Stimulated activated naive B cell treated with anti-CD40 and anti-IgM and Interleukin-4, amounts not matched to agents 10 μg/mL and 1 μg/mL and 100 μg/mL, for 72 hours (primary cell): ENCODE results near the gene ABCC12.

Experiments
- ATAC-seq, 2 donors: fragments of 150-1000 bp; cut with Tn5 transposase; replicated peaks; 2 replicates each; pipeline ENCODE4 v1.10.0; 2021; ENCODE audit warnings: moderate library complexity in 1 of 2
- DNase-seq: peaks from one replicate; pipeline ENCODE4 v3.0.0; 2021
- H3K27ac Mint-ChIP-seq: one replicate; pipeline ENCODE4 v1.8.0; 2022; ENCODE audit warnings: mild to moderate bottlenecking, mixed read lengths
- H3K27me3 Mint-ChIP-seq, 2 donors: one replicate each; pipeline ENCODE4 v1.8.0; 2022; ENCODE audit warnings: mixed read lengths in 2 of 2
- H3K36me3 Mint-ChIP-seq, 2 donors: one replicate each; pipeline ENCODE4 v1.8.0; 2022; ENCODE audit warnings: mixed read lengths in 2 of 2, mild to moderate bottlenecking in 1 of 2
- H3K4me1 Mint-ChIP-seq, 2 donors: one replicate each; pipeline ENCODE4 v1.8.0; 2022; ENCODE audit warnings: mixed read lengths in 2 of 2, mild to moderate bottlenecking in 1 of 2
- H3K4me3 Mint-ChIP-seq, 2 donors: one replicate each; pipeline ENCODE4 v1.8.0; 2022; ENCODE audit warnings: mild to moderate bottlenecking in 2 of 2, mixed read lengths in 2 of 2, moderate library complexity in 1 of 2
- H3K9me3 Mint-ChIP-seq, 2 donors: one replicate each; pipeline ENCODE4 v1.8.0; 2022; ENCODE audit warnings: mixed read lengths in 2 of 2, mild to moderate bottlenecking in 1 of 2

Gene ABCC12

GRCh38 chr16:48113471-48113870, 42.3 kb downstream of the ABCC12 start:
- Mint-ChIP-seq H3K27me3 (peaks cover 16 to 27% of the 10 kb centered on the region in 2 donors), H3K36me3 (no peaks in the 10 kb centered on the region), H3K4me1 (peaks cover 4 to 6% of the 10 kb centered on the region in 2 donors), H3K27ac (no peak overlapping the region), H3K4me3 (no peak overlapping the region), H3K9me3 (no peaks in the 10 kb centered on the region)
- ATAC-seq: no peak
- no peak for DNase-seq

- no peak for DNase-seq
- no peak overlapping the region for H3K27ac Mint-ChIP-seq
- no peak for ATAC-seq
- peaks cover 4 to 6% of the 10 kb centered on the region in 2 donors for H3K4me1 Mint-ChIP-seq
- no peaks in the 10 kb centered on the region for H3K36me3 Mint-ChIP-seq
- H3K27me3 Mint-ChIP-seq: peaks cover 16 to 27% of the 10 kb centered on the region in 2 donors
- no peak overlapping the region for H3K4me3 Mint-ChIP-seq
- H3K9me3 Mint-ChIP-seq: no peaks in the 10 kb centered on the region
These were observed 42.8 kb downstream of the ABCC12 start for GRCh38 chr16:48113001-48113400.

GRCh38 chr16:48112600-48112999, 43.2 kb downstream of the ABCC12 start:
- no peak for DNase-seq
- Mint-ChIP-seq H3K4me3 (no peak overlapping the region), H3K27me3 (peaks cover 16 to 27% of the 10 kb centered on the region in 2 donors), H3K36me3 (no peaks in the 10 kb centered on the region), H3K9me3 (no peaks in the 10 kb centered on the region), H3K27ac (no peak overlapping the region), H3K4me1 (peaks cover 4 to 6% of the 10 kb centered on the region in 2 donors)
- no peak for ATAC-seq

GRCh38 chr16:48110982-48111381, 44.8 kb downstream of the ABCC12 start:
- DNase-seq: no peak
- Mint-ChIP-seq H3K27ac (no peak overlapping the region), H3K27me3 (peaks cover 10 to 18% of the 10 kb centered on the region in 2 donors), H3K4me1 (peaks cover 2 to 6% of the 10 kb centered on the region in 2 donors), H3K36me3 (no peaks in the 10 kb centered on the region), H3K4me3 (no peak overlapping the region), H3K9me3 (no peaks in the 10 kb centered on the region)
- ATAC-seq: peak; percentile 67 to 82

- Mint-ChIP-seq H3K4me3 (no peak overlapping the region), H3K4me1 (peaks cover 2 to 6% of the 10 kb centered on the region in 2 donors), H3K27me3 (peaks cover 7 to 13% of the 10 kb centered on the region in 2 donors), H3K9me3 (no peaks in the 10 kb centered on the region), H3K27ac (no peak overlapping the region), H3K36me3 (no peaks in the 10 kb centered on the region)
- ATAC-seq (no peak), DNase-seq (no peak)
These were observed 45.8 kb downstream of the ABCC12 start for GRCh38 chr16:48110000-48110399.

GRCh38 chr16:48109475-48109874, 46.3 kb downstream of the ABCC12 start:
- ATAC-seq: no peak
- Mint-ChIP-seq H3K27me3 (peaks cover 7 to 13% of the 10 kb centered on the region in 2 donors), H3K27ac (no peak overlapping the region), H3K4me1 (peaks cover 2 to 6% of the 10 kb centered on the region in 2 donors), H3K9me3 (no peaks in the 10 kb centered on the region), H3K4me3 (no peak overlapping the region), H3K36me3 (no peaks in the 10 kb centered on the region)
- DNase-seq: no peak

- Mint-ChIP-seq H3K27me3 (peaks cover 7 to 22% of the 10 kb centered on the region in 2 donors), H3K9me3 (no peaks in the 10 kb centered on the region), H3K4me3 (no peak overlapping the region)
These were observed 49.3 kb downstream of the ABCC12 start for GRCh38 chr16:48106446-48106845.

More at GRCh38 chr16:48106446-48106845, 49.3 kb downstream of the ABCC12 start:
- no peak overlapping the region for H3K27ac Mint-ChIP-seq
- no peak for DNase-seq
- ATAC-seq: no peak
- peaks cover 2 to 6% of the 10 kb centered on the region in 2 donors for H3K4me1 Mint-ChIP-seq
- no peaks in the 10 kb centered on the region for H3K36me3 Mint-ChIP-seq
